Motor neuron (in vitro differentiated cells): ENCODE data around the gene USP2. TPM values are rescaled to one million over a fixed set of nuclear protein-coding genes. Genes with fewer than 3 reads are reported as not detected.

Source experiments
- ATAC-seq, 8 experiments: fragments of 200-7000 bp; cut with Tn5 transposase; replicated peaks in 6 of 8; 2 replicates each; pipeline ENCODE4 v1.8.0; 2021; ENCODE audit warnings: mild to moderate bottlenecking in 8 of 8, moderate library complexity in 8 of 8
- H3K27ac ChIP-seq, 2 donors: fragments of 250-450 bp; sonication (Bioruptor Pico); 2 replicates each; pipeline ENCODE4 v1.9.0; 2021; ENCODE audit warnings: antibody characterized with exemption in 2 of 2, mild to moderate bottlenecking in 2 of 2, moderate library complexity in 1 of 2
- H3K4me1 ChIP-seq, 2 donors: fragments of 250-450 bp; sonication (Bioruptor Pico); replicated peaks in 1 of 2; 2 replicates each; pipeline ENCODE4 v1.6.1; 2021; ENCODE audit warnings: antibody characterized with exemption in 2 of 2, mild to moderate bottlenecking in 2 of 2, moderate library complexity in 1 of 2
- H3K4me3 ChIP-seq, 5 donors: fragments of 250-450 bp; sonication (Bioruptor Pico); 2 replicates each; pipeline ENCODE4 v1.9.0; 2021; ENCODE audit warnings: antibody characterized with exemption in 5 of 5, mild to moderate bottlenecking in 5 of 5, moderate library complexity in 4 of 5
- WGBS, 10 experiments: fragments of 450-650 bp; shearing (Covaris generic); methylation state at CpG; one replicate each; pipeline ENCODE4 v1.0.0; 2022; 5-methylcytosine and 5-hydroxymethylcytosine counted together
- in situ Hi-C, 9 experiments: fragments of 400-800 bp; cut with MboI; loops; one replicate each; pipeline ENCODE4 v1.15.0; 2021; ENCODE audit warnings: low sequenced_read_pairs in 9 of 9, low pct_unique_long_range_greater_than_20kb in 2 of 9; ENCODE audit not compliant: unreplicated experiment in 9 of 9
- total RNA-seq, 8 experiments: library from RNA; unstranded; fragments of 300-600 nt; gene quantifications; 2 replicates each; pipeline versions ENCODE4 v1.2.3 to v1.2.4, GENCODE V29; 2022

Gene USP2
- total RNA-seq, 8 experiments from 2014 or later = 1.1 to 15.2 (median 2.6) TPM

- in situ Hi-C loops = loop anchor here in 1 of 9 experiments (25.0 kb wide), 1 partner anchor 235 kb away; the partner anchor contains the start of genes C2CD2L, DPAGT1 and HINFP
- ATAC-seq = peak in 1 of 8 experiments; percentile 79
- Histone ChIP-seq H3K4me1 (peaks cover 0 to 7% of the 10 kb centered on the region in 2 donors), H3K27ac (no peak overlapping the region), H3K4me3 (no peak overlapping the region)
- 0 to 88% (median 15%) methylated on average over 1 to 2 of the region's 2 CpGs; no CpG with 5 or more reads in 4 of the 10 experiments for WGBS, 10 experiments
These were observed 34.2 kb downstream of the USP2 start for GRCh38 chr11:119347242-119347641.

GRCh38 chr11:119346605-119347004 is 34.9 kb downstream of the USP2 start, which contains the start of gene MFRP:
Gene MFRP (minus strand): TSS chr11:119346705. CDS start chr11:119346513, 192 bp downstream.
- Histone ChIP-seq H3K4me3 (no peak within 1 kb of the TSS), H3K27ac (no peak within 1 kb of the TSS), H3K4me1 (peaks cover 0 to under 1% of the 10 kb centered on the region in 2 donors)
- 0 to 100% (median 33%) methylated on average over 1 to 4 of the region's 6 CpGs; no CpG with 5 or more reads in 5 of the 10 experiments for WGBS, 10 experiments
- no peak for ATAC-seq
- in situ Hi-C loops = loop anchor here in 1 of 9 experiments (25.0 kb wide), 1 partner anchor 234 kb away; the partner anchor contains the start of genes C2CD2L, DPAGT1 and HINFP

- 20 to 60% methylated on average over 1 to 4 of the region's 12 CpGs; no CpG with 5 or more reads in 8 of the 10 experiments for WGBS, 10 experiments
- Histone ChIP-seq H3K4me3 (no peak overlapping the region), H3K4me1 (peaks cover 0 to 9% of the 10 kb centered on the region in 2 donors), H3K27ac (no peak overlapping the region)
- no peak for ATAC-seq
- in situ Hi-C loops = loop anchor here in 1 of 9 experiments (25.0 kb wide), 1 partner anchor 233 kb away; the partner anchor contains the start of genes C2CD2L, DPAGT1 and HINFP
These were observed 35.8 kb downstream of the USP2 start for GRCh38 chr11:119345685-119346084.

GRCh38 chr11:119344291-119345010 is 37.0 kb downstream of the USP2 start:
- Histone ChIP-seq H3K27ac (no peak overlapping the region), H3K4me1 (peaks cover 0 to 19% of the 10 kb centered on the region in 2 donors), H3K4me3 (no peak overlapping the region)
- 0 to 100% (median 67%) methylated on average over 1 to 4 of the region's 14 CpGs; no CpG with 5 or more reads in 5 of the 10 experiments for WGBS, 10 experiments
- in situ Hi-C loops = loop anchor here in 1 of 9 experiments (25.0 kb wide), 1 partner anchor 232 kb away; the partner anchor contains the start of genes C2CD2L, DPAGT1 and HINFP
- ATAC-seq = no peak

- no peak for ATAC-seq
- in situ Hi-C loops = loop anchor here in 1 of 9 experiments (25.0 kb wide), 1 partner anchor 231 kb away; the partner anchor contains the start of genes C2CD2L, DPAGT1 and HINFP
- 40 to 80% (median 74%) methylated on average over 1 to 3 of the region's 7 CpGs; no CpG with 5 or more reads in 7 of the 10 experiments for WGBS, 10 experiments
These were observed 37.8 kb downstream of the USP2 start for GRCh38 chr11:119343726-119344125.

GRCh38 chr11:119342362-119343130 is 38.9 kb downstream of the USP2 start:
- in situ Hi-C loops = loop anchor here in 1 of 9 experiments (25.0 kb wide), 1 partner anchor 230 kb away; the partner anchor contains the start of genes C2CD2L, DPAGT1 and HINFP
- peaks cover 15 to 37% of the 10 kb centered on the region in 2 donors for H3K4me1 ChIP-seq
- H3K4me3 ChIP-seq = no peak overlapping the region
- WGBS, 10 experiments = 40 to 60% (median 57%) methylated on average over 1 to 3 of the region's 10 CpGs; no CpG with 5 or more reads in 7 of the 10 experiments
- no peak for ATAC-seq
- H3K27ac ChIP-seq = no peak overlapping the region

More at GRCh38 chr11:119343726-119344125, 37.8 kb downstream of the USP2 start:
- no peak overlapping the region for H3K4me3 ChIP-seq
- H3K4me1 ChIP-seq = peaks cover 3 to 25% of the 10 kb centered on the region in 2 donors
- no peak overlapping the region for H3K27ac ChIP-seq

- WGBS, 10 experiments = 64 to 100% (median 80%) methylated on average over 2 to 5 of the region's 7 CpGs; no CpG with 5 or more reads in 6 of the 10 experiments
- peaks cover 21 to 42% of the 10 kb centered on the region in 2 donors for H3K4me1 ChIP-seq
These were observed 39.5 kb downstream of the USP2 start for GRCh38 chr11:119342023-119342300.

GRCh38 chr11:119341222-119342022 is 40.1 kb downstream of the USP2 start:
- ATAC-seq = no peak
- WGBS, 10 experiments = 24 to 100% (median 78%) methylated on average over 1 to 6 of the region's 16 CpGs; no CpG with 5 or more reads in 4 of the 10 experiments
- Histone ChIP-seq H3K4me1 (peaks cover 21 to 42% of the 10 kb centered on the region in 2 donors), H3K27ac (no peak overlapping the region), H3K4me3 (no peak overlapping the region)
- in situ Hi-C loops = loop anchor here in 1 of 9 experiments (25.0 kb wide), 1 partner anchor 229 kb away; the partner anchor contains the start of genes C2CD2L, DPAGT1 and HINFP

More at GRCh38 chr11:119342023-119342300, 39.5 kb downstream of the USP2 start:
- in situ Hi-C loops = loop anchor here in 1 of 9 experiments (25.0 kb wide), 1 partner anchor 230 kb away; the partner anchor contains the start of genes C2CD2L, DPAGT1 and HINFP
- no peak for ATAC-seq
- Histone ChIP-seq H3K4me3 (no peak overlapping the region), H3K27ac (no peak overlapping the region)

GRCh38 chr11:119340335-119341221 is 40.9 kb downstream of the USP2 start, which contains the start of gene C1QTNF5:
Gene C1QTNF5 (minus strand): TSS chr11:119340883. CDS start chr11:119340397, 486 bp downstream.
- peak; percentile 36 to 65 (median 50) for ATAC-seq
- Histone ChIP-seq H3K27ac (peak within 1 kb of the TSS in 1 of 2 donors; percentile 4), H3K4me1 (peaks cover 21 to 42% of the 10 kb centered on the region in 2 donors), H3K4me3 (peak within 1 kb of the TSS; percentile 19 to 39 (median 35))
- in situ Hi-C loops = loop anchor here in 1 of 9 experiments (25.0 kb wide), 1 partner anchor 228 kb away; the partner anchor contains the start of genes C2CD2L, DPAGT1 and HINFP
- WGBS, 10 experiments = 60 to 75% (median 67%) methylated on average over 1 of the region's 53 CpGs; no CpG with 5 or more reads in 7 of the 10 experiments

- Histone ChIP-seq H3K4me3 (peak overlapping the region; percentile 19 to 39 (median 35)), H3K4me1 (peaks cover 26 to 47% of the 10 kb centered on the region in 2 donors), H3K27ac (peak overlapping the region in 1 of 2 donors; percentile 4)
- WGBS, 10 experiments = 8 to 21% methylated on average over 2 to 21 of the region's 86 CpGs; no CpG with 5 or more reads in 8 of the 10 experiments
- ATAC-seq = peak; percentile 50 to 79 (median 64)
- in situ Hi-C loops = loop anchor here in 2 of 9 experiments (10.0 to 25.0 kb wide), 2 partner anchors 227 to 235 kb away; partner anchors contain the start of genes C2CD2L (in 2 of the 2), DPAGT1 (in 2 of the 2) and HINFP (in 1 of the 2)
These were observed 41.7 kb downstream of the USP2 start for GRCh38 chr11:119339589-119340334.
